Measurements from ENCODE around the gene HS6ST2.

HS6ST2 gene

DNA sequence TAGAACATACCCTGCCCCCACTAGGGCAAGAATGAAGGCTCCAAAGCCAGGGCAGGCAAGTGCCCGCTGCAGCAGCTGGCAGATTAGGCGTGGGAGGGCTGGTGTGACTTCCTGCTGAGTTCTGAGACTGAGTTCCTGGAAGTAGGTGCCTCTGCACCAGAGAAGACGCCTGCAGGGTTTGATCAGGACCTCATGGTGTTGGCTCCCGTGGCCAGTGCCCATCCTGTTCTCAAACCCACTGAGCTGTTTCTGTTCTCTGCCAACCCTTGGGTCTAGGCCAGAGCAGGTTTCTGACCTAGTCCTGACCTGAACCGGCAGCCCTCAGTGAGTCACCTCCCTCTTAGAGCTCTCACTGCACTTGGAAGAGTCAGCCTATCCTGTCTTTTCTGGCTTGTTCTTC, 220.7 kb downstream of the HS6ST2 start:
- DNase-seq, result peak; percentile 19

DNA sequence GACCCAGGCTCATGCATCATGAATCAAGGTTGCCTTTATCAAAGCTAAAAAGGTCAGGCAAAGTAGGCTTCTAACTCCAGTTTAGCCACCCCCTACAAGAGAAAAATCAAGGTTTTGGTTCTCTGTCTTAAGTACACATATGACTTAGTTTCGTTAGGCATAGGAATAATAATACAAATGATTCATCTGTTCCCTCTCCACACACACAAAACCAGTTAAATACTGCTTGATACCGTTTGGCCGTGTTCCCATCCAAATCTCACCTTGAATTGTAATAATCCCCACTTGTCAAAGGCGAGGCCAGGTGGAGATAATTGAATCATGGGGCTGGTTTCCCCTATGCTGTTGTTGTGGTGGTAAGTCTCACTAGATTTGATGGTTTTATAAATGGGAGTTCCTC, 226.2 kb downstream of the HS6ST2 start:
- no peak for DNase-seq

DNA sequence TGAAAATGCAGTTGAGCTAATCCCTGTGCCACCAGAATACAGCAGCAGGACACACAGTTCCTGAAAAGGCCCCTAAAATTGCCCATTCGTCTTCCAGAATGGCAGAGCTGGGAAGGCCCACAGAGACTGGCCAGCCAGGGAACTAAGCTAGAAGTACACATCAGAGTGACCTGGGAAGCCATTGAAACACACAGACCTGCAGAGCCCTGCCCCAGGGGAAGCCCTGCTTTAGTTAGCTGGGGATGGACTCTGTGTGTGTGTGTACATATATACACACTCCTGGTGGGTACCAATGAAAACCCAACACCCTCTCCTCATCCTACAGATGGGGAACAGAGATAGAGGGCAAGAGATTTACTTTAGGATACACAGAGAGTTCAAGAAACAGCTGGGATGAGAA, 227.7 kb downstream of the HS6ST2 start:
- no peak for DNase-seq

GRCh38 chrX:132730266-132730665, 228.2 kb downstream of the HS6ST2 start:
- DNase-seq, result no peak

- no peak for DNase-seq
These were observed 230.1 kb downstream of the HS6ST2 start for GRCh38 chrX:132728296-132728695.

- no peak for DNase-seq
These were observed 239.9 kb downstream of the HS6ST2 start for GRCh38 chrX:132718431-132718958.

GRCh38 chrX:132716006-132716405, 242.4 kb downstream of the HS6ST2 start:
- DNase-seq, result no peak

DNA sequence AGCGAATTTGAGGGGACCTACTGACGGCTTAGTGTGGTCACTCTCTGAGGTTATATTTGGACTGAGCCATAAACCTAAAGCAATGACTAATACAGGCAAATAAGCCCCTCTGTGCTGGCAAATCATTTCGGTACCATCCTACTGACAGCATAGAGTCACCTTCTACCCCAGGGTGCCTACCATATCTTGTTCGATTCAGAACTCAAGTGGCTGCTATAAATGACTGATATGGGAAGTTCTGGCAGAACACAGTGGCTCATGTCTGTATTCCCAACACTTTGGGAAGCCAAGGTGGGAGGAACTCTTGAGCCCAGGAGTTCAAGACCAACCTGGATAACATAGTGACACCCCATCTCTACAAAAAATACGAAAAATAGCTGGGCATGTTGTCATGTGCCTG, 243.5 kb downstream of the HS6ST2 start:
- DNase-seq, result no peak

- DNase-seq, result no peak
These were observed 246.1 kb downstream of the HS6ST2 start for GRCh38 chrX:132712350-132712749.

DNA sequence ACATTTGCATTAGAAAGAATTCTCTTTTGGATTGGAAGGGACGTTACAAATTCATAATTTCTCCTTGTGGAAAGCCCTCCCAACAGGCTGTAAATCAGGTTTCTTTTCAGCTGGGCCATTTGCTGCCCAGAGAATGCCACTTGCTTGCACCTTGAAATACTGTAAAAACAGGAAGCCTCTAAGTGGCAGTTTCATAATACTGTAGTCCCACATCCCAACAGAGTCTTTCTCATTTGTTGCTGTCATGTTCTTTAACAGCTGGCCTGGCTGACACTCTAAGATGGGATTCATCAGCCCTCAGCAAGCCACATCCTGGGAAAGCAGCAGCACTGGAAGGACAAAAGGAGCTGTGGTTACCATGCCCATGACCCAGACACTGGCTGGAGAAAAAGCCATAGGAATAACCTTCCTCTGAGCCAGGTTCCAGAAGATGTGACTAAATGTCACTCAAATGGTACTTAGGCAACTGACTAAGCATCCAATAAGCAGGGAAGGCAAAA, 247.7 kb downstream of the HS6ST2 start:
- no peak for DNase-seq

DNA sequence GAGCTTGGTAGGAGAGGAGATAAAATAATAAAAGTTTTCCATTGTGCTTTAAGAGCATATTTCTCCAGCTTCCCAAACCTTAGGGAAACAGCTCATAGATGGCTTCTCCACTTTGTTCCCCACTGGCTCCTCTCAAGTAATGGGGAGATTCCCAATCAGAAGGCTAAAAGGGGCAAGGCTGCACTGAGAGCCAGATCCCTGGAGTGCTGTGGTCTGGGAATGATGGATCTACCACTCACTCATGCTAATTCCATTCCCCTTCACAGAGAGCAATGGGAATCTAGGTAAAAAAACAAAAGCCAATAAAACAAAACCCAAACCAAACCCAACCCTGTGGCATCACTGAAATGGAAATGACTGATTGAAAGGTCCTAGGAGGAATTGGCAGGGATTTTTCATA, 249.9 kb downstream of the HS6ST2 start:
- DNase-seq, result no peak

- DNase-seq, result no peak
These were observed 253.7 kb downstream of the HS6ST2 start for GRCh38 chrX:132704769-132705168.

GRCh38 chrX:132694382-132694781, 264.0 kb downstream of the HS6ST2 start:
- DNase-seq, result no peak

GRCh38 chrX:132692526-132692925, 265.9 kb downstream of the HS6ST2 start:
- DNase-seq, result no peak

- no peak for DNase-seq
These were observed 266.4 kb downstream of the HS6ST2 start for GRCh38 chrX:132692066-132692465.

- no peak for DNase-seq
These were observed 268.5 kb downstream of the HS6ST2 start for GRCh38 chrX:132689612-132690563.

DNA sequence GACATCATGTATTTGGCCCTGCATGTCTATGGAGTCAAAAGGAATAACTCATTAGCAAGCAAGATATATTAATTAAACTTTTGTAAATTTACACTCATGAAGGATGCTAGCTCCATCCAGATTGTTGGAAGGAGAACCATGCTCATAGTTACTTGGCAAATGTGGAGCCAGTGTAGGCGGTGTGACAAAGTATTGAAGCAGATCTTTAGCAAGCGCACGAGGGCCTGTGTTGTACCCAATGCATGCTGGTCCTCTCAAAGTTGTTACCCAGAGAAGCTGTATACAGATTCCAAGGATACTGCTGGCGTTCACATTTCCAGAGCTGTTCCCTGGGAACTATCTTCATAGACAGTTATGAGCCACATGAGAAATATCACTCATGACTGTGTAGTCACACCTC, 273.2 kb downstream of the HS6ST2 start:
- no peak for DNase-seq

GRCh38 chrX:132677233-132677716, 281.2 kb downstream of the HS6ST2 start:
- DNase-seq, result no peak

DNA sequence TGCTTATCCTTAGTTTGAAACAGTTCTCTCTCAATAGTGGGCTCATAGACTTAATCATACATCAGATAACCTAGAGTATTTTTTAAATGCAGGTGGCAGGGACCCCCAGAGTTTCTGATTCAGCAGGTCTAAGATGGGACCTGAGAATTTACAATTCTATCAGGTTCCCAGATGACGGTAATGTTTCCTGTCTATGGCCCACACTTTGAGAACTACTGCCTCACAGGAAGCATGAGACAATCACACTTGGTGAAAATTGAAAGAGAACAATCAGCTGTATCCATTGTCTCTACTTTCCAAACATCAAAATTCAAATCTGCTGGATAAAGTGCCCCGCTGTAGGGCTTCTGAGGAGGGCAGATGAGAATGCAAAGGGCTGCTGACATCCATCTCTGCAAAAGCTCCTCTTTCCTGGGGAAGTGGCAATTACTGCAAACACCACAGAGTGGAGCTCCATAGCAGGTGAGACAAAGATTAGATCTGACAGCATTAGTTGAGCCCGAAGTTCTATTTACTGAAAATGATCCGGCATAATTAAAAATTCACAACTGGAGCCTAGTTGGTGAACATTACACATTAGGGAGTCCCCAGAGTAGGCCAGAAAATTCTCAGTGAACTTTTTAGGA, 281.8 kb downstream of the HS6ST2 start:
- DNase-seq, result no peak

DNA sequence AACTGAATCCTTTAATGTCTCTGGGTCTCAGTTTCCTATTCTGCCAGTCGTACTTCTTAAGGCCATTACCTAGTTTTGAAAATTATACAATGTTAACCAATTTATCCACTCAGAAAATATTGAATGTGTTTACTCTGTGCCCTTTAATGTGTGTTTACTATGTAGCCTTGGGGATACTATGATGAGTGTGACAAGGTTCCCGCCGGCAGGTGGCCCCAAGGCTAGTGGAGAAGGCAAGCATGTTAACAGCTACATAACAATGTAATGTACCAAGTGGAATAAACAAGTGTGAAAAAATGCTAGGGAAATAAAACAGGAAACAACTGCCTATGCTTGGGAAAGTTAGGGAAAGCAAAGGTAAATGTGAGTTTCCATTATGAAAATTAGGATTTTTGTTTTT, 282.3 kb downstream of the HS6ST2 start:
- no peak for DNase-seq

- no peak for DNase-seq
These were observed 285.1 kb downstream of the HS6ST2 start for GRCh38 chrX:132673331-132673730.

- no peak for DNase-seq
These were observed 287.2 kb downstream of the HS6ST2 start for GRCh38 chrX:132671229-132671641.

- no peak for DNase-seq
These were observed 289.3 kb downstream of the HS6ST2 start for GRCh38 chrX:132669142-132669541.

- DNase-seq, result no peak
These were observed 290.3 kb downstream of the HS6ST2 start for GRCh38 chrX:132668178-132668577.

Data from activated T-cell treated with anti-CD3 and anti-CD28 coated beads, Interleukin-2, amount 50 U/mL, for 1 hour (primary cell).